SH-SY5Y (cell line): Measurements from ENCODE around the gene TM4SF4.

Source experiments
- GATA2 ChIP-seq: IDR thresholded peaks from 2 replicates; pipeline ENCODE4 v1.6.1; 2011; ENCODE audit warnings: mild to moderate bottlenecking, low read depth, low read length
- GATA3 ChIP-seq: IDR thresholded peaks from 2 replicates; pipeline ENCODE4 v1.6.1; 2011; ENCODE audit warnings: low read depth, mild to moderate bottlenecking, low read length, moderate library complexity

DNA sequence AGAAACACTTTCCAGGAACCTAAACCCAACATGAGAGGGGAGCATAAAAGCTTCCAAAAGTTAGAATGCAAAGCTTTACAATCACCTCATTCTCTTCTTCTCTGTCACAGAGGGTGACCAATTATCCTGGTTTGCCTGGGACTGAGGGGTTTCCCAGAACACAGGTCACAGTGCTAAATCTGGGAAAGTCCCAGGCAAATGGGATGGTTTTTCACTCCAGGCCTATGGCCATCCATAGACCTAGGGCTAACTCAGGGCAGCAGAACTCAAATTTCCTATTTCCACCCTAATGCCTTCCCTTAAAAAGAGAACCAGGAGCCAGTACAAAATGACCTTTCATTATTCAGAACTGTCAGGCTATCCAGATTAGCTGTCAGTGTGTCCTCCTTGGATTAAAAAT, 77.0 kb downstream of the TM4SF4 start:
- TF ChIP-seq GATA2: no peak
- TF ChIP-seq GATA3: no peak
